GM23338 (cell line): ENCODE measurements around the gene PCSK7. TPM values are rescaled to one million over a fixed set of nuclear protein-coding genes. Genes with fewer than 3 reads are reported as not detected.
"Not testable (repeated sequence)": the region's sequence is repeated elsewhere in the genome, so short reads cannot be mapped to it uniquely, and the experiment has no call there.

Source experiments
- ATAC-seq: fragments of 200-7000 bp; cut with Tn5 transposase; 3 replicates; pipeline ENCODE4 v1.9.1; 2020
- DNase-seq: peaks from one replicate; pipeline ENCODE4 v3.0.0-alpha.2; 2015; ENCODE audit warnings: low spot score
- H2AFZ ChIP-seq: fragments of 200-600 bp; sonication (generic); 2 replicates; pipeline ENCODE4 v1.8.0; 2016; ENCODE audit warnings: antibody characterized with exemption, mild to moderate bottlenecking, moderate library complexity
- H3F3A ChIP-seq: fragments of 200-600 bp; sonication (generic); replicated peaks from 2 replicates; pipeline ENCODE4 v1.8.0; 2017; ENCODE audit warnings: antibody characterized with exemption, mixed run types, low read depth
- H3K27ac ChIP-seq: fragments of 200-600 bp; sonication (generic); 2 replicates; pipeline ENCODE4 v1.6.1; 2016; ENCODE audit warnings: low read depth
- H3K27me3 ChIP-seq: fragments of 200-600 bp; sonication (generic); 2 replicates; pipeline ENCODE4 v1.8.0; 2016; ENCODE audit warnings: mild to moderate bottlenecking, mixed run types, moderate library complexity; ENCODE audit not compliant: insufficient read depth
- H3K36me3 ChIP-seq: fragments of 200-600 bp; sonication (generic); 2 replicates; pipeline ENCODE4 v1.8.0; 2016; ENCODE audit warnings: mild to moderate bottlenecking; ENCODE audit not compliant: insufficient read depth
- H3K4me1 ChIP-seq: fragments of 200-600 bp; sonication (generic); 2 replicates; pipeline ENCODE4 v1.8.0; 2016; ENCODE audit warnings: mild to moderate bottlenecking, moderate library complexity; ENCODE audit not compliant: insufficient read depth
- H3K4me2 ChIP-seq: fragments of 200-600 bp; sonication (generic); 2 replicates; pipeline ENCODE4 v1.7.1; 2017; ENCODE audit warnings: mixed run types
- H3K4me3 ChIP-seq: fragments of 200-600 bp; sonication (generic); 2 replicates; pipeline ENCODE4 v1.6.1; 2016; ENCODE audit warnings: mixed run types
- H3K79me2 ChIP-seq: fragments of 200-600 bp; sonication (generic); replicated peaks from 2 replicates; pipeline ENCODE4 v1.8.0; 2017; ENCODE audit warnings: mild to moderate bottlenecking; ENCODE audit not compliant: insufficient read depth
- H3K9me2 ChIP-seq: fragments of 200-600 bp; sonication (generic); 2 replicates; pipeline ENCODE4 v1.8.0; 2017; ENCODE audit not compliant: insufficient read depth
- H4K20me1 ChIP-seq: fragments of 200-600 bp; sonication (generic); replicated peaks from 2 replicates; pipeline ENCODE4 v1.8.0; 2017; ENCODE audit warnings: mild to moderate bottlenecking; ENCODE audit not compliant: insufficient read depth
- H3K27ac Mint-ChIP-seq: 2 replicates; pipeline ENCODE4 v1.8.0; 2020; ENCODE audit warnings: inconsistent platforms, mild to moderate bottlenecking, moderate library complexity, mixed read lengths
- H3K27me3 Mint-ChIP-seq: 3 replicates; pipeline ENCODE4 v1.8.0; 2022; ENCODE audit warnings: low read depth, mild to moderate bottlenecking, moderate library complexity, mixed read lengths, inconsistent platforms; ENCODE audit not compliant: insufficient read depth, poor library complexity
- H3K36me3 Mint-ChIP-seq: 3 replicates; pipeline ENCODE4 v1.8.0; 2021; ENCODE audit warnings: low read depth, mild to moderate bottlenecking, inconsistent platforms, moderate library complexity, mixed read lengths
- H3K4me1 Mint-ChIP-seq: 3 replicates; pipeline ENCODE4 v1.8.0; 2020; ENCODE audit warnings: mild to moderate bottlenecking, inconsistent platforms, mixed read lengths
- H3K4me3 Mint-ChIP-seq: 3 replicates; pipeline ENCODE4 v1.8.0; 2021; ENCODE audit warnings: moderate library complexity, mild to moderate bottlenecking, inconsistent platforms, mixed read lengths
- H3K9me3 Mint-ChIP-seq: 3 replicates; pipeline ENCODE4 v1.8.0; 2020; ENCODE audit warnings: moderate library complexity, mild to moderate bottlenecking, inconsistent platforms, mixed read lengths
- EZH2 ChIP-seq: fragments of 200-600 bp; sonication (generic); IDR thresholded peaks from one replicate; pipeline ENCODE4 v1.8.0; 2017; ENCODE audit warnings: antibody characterized with exemption, mild to moderate bottlenecking, low read depth; ENCODE audit not compliant: unreplicated experiment
- EZH2phosphoT487 ChIP-seq: fragments of 200-600 bp; sonication (generic); IDR thresholded peaks from one replicate; pipeline ENCODE4 v1.8.1; 2018; ENCODE audit warnings: antibody characterized with exemption; ENCODE audit not compliant: unreplicated experiment
- JUNB ChIP-seq: IDR thresholded peaks from one replicate; pipeline ENCODE4 v1.6.1; 2016; ENCODE audit warnings: antibody characterized with exemption; ENCODE audit not compliant: unreplicated experiment
- NANOG ChIP-seq: IDR thresholded peaks from 2 replicates; pipeline ENCODE4 v1.6.1; 2016; ENCODE audit warnings: antibody characterized with exemption, borderline replicate concordance
- POLR2AphosphoS5 ChIP-seq: IDR thresholded peaks from 2 replicates; pipeline ENCODE4 v1.6.1; 2016; ENCODE audit warnings: antibody characterized with exemption, low read depth
- STAT1 ChIP-seq: IDR thresholded peaks from one replicate; pipeline ENCODE4 v1.6.1; 2016; ENCODE audit warnings: antibody characterized with exemption; ENCODE audit not compliant: unreplicated experiment
- ZNF114 ChIP-seq: fragments of 250-450 bp; sonication (Bioruptor Pico); IDR thresholded peaks from 2 replicates; pipeline ENCODE4 v1.5.0; 2020; ENCODE audit warnings: mild to moderate bottlenecking, moderate library complexity
- ZNF331 ChIP-seq: fragments of 250-450 bp; sonication (Bioruptor Pico); IDR thresholded peaks from 2 replicates; pipeline ENCODE4 v1.5.0; 2020; ENCODE audit warnings: low read depth, mild to moderate bottlenecking, moderate library complexity
- polyA plus RNA-seq: library from polyadenylated mRNA; unstranded; fragments of >200 nt; fragmentation: Nextera tagmentation; extraction: Ambion mirVana; gene quantifications from 2 replicates; pipeline ENCODE4 v1.2.1, GENCODE V29; 2016
- total RNA-seq: library from RNA; depleted of rRNA; stranded (reverse); fragments of >200 nt; shearing (Covaris generic); gene quantifications from 2 replicates; pipeline ENCODE4 v1.2.3, GENCODE V29; 2014
- TF ChIP-seq, protein P1 (sequence below): fragments of 250-450 bp; sonication (Bioruptor Pico); IDR thresholded peaks from 2 replicates; pipeline ENCODE4 v1.5.0; 2020; ENCODE audit warnings: mild to moderate bottlenecking, moderate library complexity
- TF ChIP-seq, protein P2 (sequence below), 2 experiments: fragments of 200-600 bp in 1 of 2; sonication (generic) in 1 of 2; conservative IDR thresholded peaks; 2 replicates each; pipeline versions ENCODE4 v1.5.1 to v1.6.1; 2016 to 2017; ENCODE audit warnings: antibody characterized with exemption in 2 of 2, low read depth in 2 of 2, mild to moderate bottlenecking in 2 of 2, moderate library complexity in 1 of 2
- TF ChIP-seq, protein P3 (sequence below): IDR thresholded peaks from one replicate; pipeline ENCODE4 v1.6.1; 2018; ENCODE audit warnings: antibody characterized with exemption; ENCODE audit not compliant: unreplicated experiment

The PCSK7 gene
- total and polyA plus RNA-seq, 2 experiments from 2014 or later: 12.4 to 46.4 TPM

DNA sequence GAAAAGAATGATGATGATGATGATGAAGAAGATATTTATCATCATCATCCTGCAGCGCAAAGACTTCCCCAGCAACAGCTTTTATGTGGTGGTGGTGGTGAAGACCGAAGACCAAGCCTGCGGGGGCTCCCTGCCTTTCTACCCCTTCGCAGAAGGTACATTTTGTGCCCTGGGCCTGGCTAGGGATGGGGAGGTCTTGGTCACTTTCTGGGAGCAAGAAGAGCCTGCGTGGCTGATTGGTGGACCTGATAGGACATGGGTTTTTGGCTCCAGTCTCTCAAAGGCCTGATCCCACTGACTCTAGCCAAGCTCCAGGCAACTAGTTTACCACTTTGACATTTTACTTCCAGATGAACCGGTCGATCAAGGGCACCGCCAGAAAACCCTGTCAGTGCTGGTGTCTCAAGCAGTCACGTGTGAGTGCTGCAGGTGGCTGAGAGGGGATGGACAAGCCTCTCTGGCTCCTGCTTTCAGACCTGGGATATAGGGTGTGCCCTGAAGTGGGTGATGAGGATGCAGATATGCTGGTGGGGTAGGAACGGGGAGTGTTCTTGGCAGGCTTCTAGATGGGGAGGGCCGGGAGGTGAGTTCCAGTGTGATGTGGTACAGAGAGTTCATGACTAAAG lies 48.0 kb downstream of the PCSK7 start:
- H3K9me2 ChIP-seq: no peaks in the 10 kb centered on the region
- no peak overlapping the region for H3K27ac ChIP-seq
- ATAC-seq: no peak
- H3K27me3 ChIP-seq: no peaks in the 10 kb centered on the region
- no peaks in the 10 kb centered on the region for H3K9me3 Mint-ChIP-seq
- H3K4me1 Mint-ChIP-seq: peaks cover 20% of the 10 kb centered on the region
- H2AFZ ChIP-seq: no peak overlapping the region
- H3K4me3 Mint-ChIP-seq: no peak overlapping the region
- no peak overlapping the region for H3K4me2 ChIP-seq
- no peak for DNase-seq
- peaks cover 5% of the 10 kb centered on the region; the same call in 1 of the 2 replicates for H3K79me2 ChIP-seq
- H3K36me3 ChIP-seq: no peaks in the 10 kb centered on the region
- H3K4me1 ChIP-seq: peaks cover 18% of the 10 kb centered on the region
- peaks cover 12% of the 10 kb centered on the region; the same call in 1 of the 2 replicates for H3F3A ChIP-seq
- no peak overlapping the region for H3K27ac Mint-ChIP-seq
- peaks cover 20% of the 10 kb centered on the region for H3K27me3 Mint-ChIP-seq
- TF ChIP-seq ZNF114 (no peak), NANOG (no peak), EZH2phosphoT487 (no peak), ZNF331 (CRISPR knock-in tag) (no peak), STAT1 (no peak), POLR2AphosphoS5 (no peak), JUNB (no peak), EZH2 (no peak)
- TF ChIP-seq, protein P1, sequence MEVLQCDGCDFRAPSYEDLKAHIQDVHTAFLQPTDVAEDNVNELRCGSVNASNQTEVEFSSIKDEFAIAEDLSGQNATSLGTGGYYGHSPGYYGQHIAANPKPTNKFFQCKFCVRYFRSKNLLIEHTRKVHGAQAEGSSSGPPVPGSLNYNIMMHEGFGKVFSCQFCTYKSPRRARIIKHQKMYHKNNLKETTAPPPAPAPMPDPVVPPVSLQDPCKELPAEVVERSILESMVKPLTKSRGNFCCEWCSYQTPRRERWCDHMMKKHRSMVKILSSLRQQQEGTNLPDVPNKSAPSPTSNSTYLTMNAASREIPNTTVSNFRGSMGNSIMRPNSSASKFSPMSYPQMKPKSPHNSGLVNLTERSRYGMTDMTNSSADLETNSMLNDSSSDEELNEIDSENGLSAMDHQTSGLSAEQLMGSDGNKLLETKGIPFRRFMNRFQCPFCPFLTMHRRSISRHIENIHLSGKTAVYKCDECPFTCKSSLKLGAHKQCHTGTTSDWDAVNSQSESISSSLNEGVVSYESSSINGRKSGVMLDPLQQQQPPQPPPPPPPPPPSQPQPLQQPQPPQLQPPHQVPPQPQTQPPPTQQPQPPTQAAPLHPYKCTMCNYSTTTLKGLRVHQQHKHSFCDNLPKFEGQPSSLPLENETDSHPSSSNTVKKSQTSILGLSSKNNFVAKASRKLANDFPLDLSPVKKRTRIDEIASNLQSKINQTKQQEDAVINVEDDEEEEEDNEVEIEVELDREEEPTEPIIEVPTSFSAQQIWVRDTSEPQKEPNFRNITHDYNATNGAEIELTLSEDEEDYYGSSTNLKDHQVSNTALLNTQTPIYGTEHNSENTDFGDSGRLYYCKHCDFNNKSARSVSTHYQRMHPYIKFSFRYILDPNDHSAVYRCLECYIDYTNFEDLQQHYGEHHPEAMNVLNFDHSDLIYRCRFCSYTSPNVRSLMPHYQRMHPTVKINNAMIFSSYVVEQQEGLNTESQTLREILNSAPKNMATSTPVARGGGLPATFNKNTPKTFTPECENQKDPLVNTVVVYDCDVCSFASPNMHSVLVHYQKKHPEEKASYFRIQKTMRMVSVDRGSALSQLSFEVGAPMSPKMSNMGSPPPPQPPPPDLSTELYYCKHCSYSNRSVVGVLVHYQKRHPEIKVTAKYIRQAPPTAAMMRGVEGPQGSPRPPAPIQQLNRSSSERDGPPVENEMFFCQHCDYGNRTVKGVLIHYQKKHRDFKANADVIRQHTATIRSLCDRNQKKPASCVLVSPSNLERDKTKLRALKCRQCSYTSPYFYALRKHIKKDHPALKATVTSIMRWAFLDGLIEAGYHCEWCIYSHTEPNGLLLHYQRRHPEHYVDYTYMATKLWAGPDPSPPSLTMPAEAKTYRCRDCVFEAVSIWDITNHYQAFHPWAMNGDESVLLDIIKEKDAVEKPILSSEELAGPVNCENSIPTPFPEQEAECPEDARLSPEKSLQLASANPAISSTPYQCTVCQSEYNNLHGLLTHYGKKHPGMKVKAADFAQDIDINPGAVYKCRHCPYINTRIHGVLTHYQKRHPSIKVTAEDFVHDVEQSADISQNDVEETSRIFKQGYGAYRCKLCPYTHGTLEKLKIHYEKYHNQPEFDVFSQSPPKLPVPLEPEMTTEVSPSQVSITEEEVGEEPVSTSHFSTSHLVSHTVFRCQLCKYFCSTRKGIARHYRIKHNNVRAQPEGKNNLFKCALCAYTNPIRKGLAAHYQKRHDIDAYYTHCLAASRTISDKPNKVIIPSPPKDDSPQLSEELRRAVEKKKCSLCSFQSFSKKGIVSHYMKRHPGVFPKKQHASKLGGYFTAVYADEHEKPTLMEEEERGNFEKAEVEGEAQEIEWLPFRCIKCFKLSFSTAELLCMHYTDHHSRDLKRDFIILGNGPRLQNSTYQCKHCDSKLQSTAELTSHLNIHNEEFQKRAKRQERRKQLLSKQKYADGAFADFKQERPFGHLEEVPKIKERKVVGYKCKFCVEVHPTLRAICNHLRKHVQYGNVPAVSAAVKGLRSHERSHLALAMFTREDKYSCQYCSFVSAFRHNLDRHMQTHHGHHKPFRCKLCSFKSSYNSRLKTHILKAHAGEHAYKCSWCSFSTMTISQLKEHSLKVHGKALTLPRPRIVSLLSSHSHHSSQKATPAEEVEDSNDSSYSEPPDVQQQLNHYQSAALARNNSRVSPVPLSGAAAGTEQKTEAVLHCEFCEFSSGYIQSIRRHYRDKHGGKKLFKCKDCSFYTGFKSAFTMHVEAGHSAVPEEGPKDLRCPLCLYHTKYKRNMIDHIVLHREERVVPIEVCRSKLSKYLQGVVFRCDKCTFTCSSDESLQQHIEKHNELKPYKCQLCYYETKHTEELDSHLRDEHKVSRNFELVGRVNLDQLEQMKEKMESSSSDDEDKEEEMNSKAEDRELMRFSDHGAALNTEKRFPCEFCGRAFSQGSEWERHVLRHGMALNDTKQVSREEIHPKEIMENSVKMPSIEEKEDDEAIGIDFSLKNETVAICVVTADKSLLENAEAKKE: no peak
- TF ChIP-seq, protein P2, sequence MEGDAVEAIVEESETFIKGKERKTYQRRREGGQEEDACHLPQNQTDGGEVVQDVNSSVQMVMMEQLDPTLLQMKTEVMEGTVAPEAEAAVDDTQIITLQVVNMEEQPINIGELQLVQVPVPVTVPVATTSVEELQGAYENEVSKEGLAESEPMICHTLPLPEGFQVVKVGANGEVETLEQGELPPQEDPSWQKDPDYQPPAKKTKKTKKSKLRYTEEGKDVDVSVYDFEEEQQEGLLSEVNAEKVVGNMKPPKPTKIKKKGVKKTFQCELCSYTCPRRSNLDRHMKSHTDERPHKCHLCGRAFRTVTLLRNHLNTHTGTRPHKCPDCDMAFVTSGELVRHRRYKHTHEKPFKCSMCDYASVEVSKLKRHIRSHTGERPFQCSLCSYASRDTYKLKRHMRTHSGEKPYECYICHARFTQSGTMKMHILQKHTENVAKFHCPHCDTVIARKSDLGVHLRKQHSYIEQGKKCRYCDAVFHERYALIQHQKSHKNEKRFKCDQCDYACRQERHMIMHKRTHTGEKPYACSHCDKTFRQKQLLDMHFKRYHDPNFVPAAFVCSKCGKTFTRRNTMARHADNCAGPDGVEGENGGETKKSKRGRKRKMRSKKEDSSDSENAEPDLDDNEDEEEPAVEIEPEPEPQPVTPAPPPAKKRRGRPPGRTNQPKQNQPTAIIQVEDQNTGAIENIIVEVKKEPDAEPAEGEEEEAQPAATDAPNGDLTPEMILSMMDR (conservative IDR thresholded peaks at IDR 0.05; ENCODE audit: low read depth in 2 of 2): no peak
- TF ChIP-seq, protein P3, sequence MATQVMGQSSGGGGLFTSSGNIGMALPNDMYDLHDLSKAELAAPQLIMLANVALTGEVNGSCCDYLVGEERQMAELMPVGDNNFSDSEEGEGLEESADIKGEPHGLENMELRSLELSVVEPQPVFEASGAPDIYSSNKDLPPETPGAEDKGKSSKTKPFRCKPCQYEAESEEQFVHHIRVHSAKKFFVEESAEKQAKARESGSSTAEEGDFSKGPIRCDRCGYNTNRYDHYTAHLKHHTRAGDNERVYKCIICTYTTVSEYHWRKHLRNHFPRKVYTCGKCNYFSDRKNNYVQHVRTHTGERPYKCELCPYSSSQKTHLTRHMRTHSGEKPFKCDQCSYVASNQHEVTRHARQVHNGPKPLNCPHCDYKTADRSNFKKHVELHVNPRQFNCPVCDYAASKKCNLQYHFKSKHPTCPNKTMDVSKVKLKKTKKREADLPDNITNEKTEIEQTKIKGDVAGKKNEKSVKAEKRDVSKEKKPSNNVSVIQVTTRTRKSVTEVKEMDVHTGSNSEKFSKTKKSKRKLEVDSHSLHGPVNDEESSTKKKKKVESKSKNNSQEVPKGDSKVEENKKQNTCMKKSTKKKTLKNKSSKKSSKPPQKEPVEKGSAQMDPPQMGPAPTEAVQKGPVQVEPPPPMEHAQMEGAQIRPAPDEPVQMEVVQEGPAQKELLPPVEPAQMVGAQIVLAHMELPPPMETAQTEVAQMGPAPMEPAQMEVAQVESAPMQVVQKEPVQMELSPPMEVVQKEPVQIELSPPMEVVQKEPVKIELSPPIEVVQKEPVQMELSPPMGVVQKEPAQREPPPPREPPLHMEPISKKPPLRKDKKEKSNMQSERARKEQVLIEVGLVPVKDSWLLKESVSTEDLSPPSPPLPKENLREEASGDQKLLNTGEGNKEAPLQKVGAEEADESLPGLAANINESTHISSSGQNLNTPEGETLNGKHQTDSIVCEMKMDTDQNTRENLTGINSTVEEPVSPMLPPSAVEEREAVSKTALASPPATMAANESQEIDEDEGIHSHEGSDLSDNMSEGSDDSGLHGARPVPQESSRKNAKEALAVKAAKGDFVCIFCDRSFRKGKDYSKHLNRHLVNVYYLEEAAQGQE: no peak
- H3K36me3 Mint-ChIP-seq: peaks cover 2% of the 10 kb centered on the region; the same call in 2 of the 3 replicates
- H4K20me1 ChIP-seq: no peaks in the 10 kb centered on the region
- no peak overlapping the region for H3K4me3 ChIP-seq

DNA sequence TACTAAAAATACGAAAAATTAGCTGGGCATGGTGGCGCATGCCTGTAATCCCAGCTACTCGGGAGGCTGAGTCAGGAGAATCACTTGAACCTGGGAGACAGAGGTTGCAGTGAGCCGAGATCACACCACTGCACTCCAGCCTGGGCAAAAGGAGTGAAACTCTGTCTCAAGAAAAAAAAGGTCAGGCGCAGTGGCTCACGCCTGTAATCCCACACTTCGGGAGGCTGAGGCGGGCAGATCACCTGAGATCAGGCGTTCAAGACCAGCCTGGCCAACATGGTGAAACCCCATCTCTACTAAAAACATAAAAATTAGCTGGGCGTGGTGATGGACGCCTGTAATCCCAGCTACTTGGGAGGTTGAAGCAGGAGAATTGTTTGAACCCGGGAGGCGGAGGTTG lies 48.7 kb downstream of the PCSK7 start:
- H3K27me3 ChIP-seq, H4K20me1 ChIP-seq, H3K79me2 ChIP-seq, H3K4me3 Mint-ChIP-seq, H3K27ac Mint-ChIP-seq, H2AFZ ChIP-seq, H3K9me2 ChIP-seq, H3K4me3 ChIP-seq, H3K27ac ChIP-seq, ATAC-seq, H3K36me3 ChIP-seq, H3K4me2 ChIP-seq, H3K36me3 Mint-ChIP-seq, H3K9me3 Mint-ChIP-seq, DNase-seq: not testable (repeated sequence)
- Mint-ChIP-seq H3K27me3 (peaks cover 20% of the 10 kb centered on the region), H3K4me1 (peaks cover 20% of the 10 kb centered on the region)
- H3K4me1 ChIP-seq: peaks cover 18% of the 10 kb centered on the region
- H3F3A ChIP-seq: peaks cover 14% of the 10 kb centered on the region; the same call in 1 of the 2 replicates
